Measurements from ENCODE around the gene TMX1. TPM values are rescaled to one million over a fixed set of nuclear protein-coding genes. Genes with fewer than 3 reads are reported as not detected.

The TMX1 gene
- total RNA-seq, 1 experiment from 2014 or later, result 46.2 TPM

DNA sequence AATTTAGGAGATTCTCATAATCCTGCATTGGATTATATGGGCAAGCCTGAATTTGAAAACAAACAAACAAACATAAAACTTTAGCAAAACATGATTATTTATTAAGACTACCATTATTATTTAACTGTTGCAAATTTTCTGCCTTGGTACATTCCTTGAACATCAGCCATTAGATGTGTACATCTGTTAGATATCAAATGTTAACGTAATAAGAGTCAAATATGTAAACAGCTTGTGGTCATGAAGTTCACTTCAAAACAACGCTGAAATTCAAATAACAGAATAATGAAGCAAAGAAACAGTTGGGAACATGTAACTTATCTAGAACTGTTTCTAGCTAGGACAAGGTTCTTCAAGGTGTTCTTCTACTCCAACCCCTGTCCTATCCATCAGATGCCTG is 14.3 kb upstream of the TMX1 start:
- Histone ChIP-seq H3K4me1 (ENCODE audit: control insufficient read depth in 1 of 2, insufficient read depth in 2 of 2, low read length in 2 of 2) (peaks cover 0 to 3% of the 10 kb centered on the region in 2 experiments; a peak in 1 of 4 replicates), H3K4me2 (ENCODE audit: low read length) (no peak overlapping the region), H3K27me3 (ENCODE audit: insufficient read depth, low read length) (no peaks in the 10 kb centered on the region), H3K79me2 (ENCODE audit: insufficient read depth, low read length) (no peaks in the 10 kb centered on the region), H3K27ac (ENCODE audit: low read depth, low read length) (no peak overlapping the region), H3K4me3 (replicated peaks in 1 of 2; ENCODE audit: low read depth in 1 of 2, low read length in 2 of 2) (no peak overlapping the region), H3K36me3 (ENCODE audit: control insufficient read depth in 1 of 2, insufficient read depth in 2 of 2, low read length in 2 of 2) (no peaks in the 10 kb centered on the region), H4K20me1 (ENCODE audit: insufficient read depth) (no peaks in the 10 kb centered on the region), H3K9me2 (ENCODE audit: insufficient read depth) (no peaks in the 10 kb centered on the region), H3K9ac (ENCODE audit: low read length) (no peak overlapping the region), H3K9me3 (ENCODE audit: control insufficient read depth in 1 of 2, insufficient read depth in 1 of 2, low read depth in 1 of 2, low read length in 2 of 2) (no peaks in the 10 kb centered on the region), H2AFZ (ENCODE audit: low read depth, low read length, poor library complexity, severe bottlenecking) (no peak overlapping the region)
- CTCF ChIA-PET, result no interaction called here
- RAD21 ChIA-PET (ENCODE audit: low non-redundant PET in 1 of 2, low total read pairs in 2 of 2, uncharacterized antibody in 2 of 2, unreplicated experiment in 2 of 2), result no interaction called here
- TF ChIP-seq, protein P1, sequence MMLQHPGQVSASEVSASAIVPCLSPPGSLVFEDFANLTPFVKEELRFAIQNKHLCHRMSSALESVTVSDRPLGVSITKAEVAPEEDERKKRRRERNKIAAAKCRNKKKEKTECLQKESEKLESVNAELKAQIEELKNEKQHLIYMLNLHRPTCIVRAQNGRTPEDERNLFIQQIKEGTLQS (IDR thresholded peaks at IDR 0.05), result no peak
- TF ChIP-seq ZNF274 (IDR thresholded peaks at IDR 0.05; ENCODE audit: low read depth, low read length) (no peak), CEBPB (IDR thresholded peaks at IDR 0.05; ENCODE audit: low read depth) (no peak)
- DNase-seq (ENCODE audit: low read depth, low spot score) (no peak), ATAC-seq (no peak)
- no TSS peak for BruUV-seq (replicated peaks)
- intact Hi-C loops (cut with micrococcal nuclease), result no loop called here
- POLR2A ChIA-PET, result no interaction called here

DNA sequence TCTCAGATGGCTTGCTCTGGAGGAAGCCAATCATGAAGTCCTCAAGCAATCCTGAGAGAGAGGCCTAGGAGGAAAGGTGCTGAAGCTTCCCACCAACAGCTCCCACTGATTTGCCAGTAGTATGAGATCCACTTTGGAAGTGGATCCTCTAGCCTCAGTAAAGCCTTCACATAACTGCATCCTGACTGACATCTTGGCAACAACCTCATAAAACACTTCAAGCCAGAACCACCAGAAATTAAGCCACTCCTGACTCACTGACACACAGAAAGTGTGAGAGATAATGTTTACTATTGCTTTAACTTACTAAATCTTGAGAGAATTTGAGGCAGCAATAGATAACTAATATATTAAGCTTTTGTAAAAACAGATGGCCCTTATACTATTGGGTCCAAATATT is 11.7 kb upstream of the TMX1 start:
- no peak for TF ChIP-seq EGR1 (IDR thresholded peaks at IDR 0.05; ENCODE audit: low read depth)
- TF ChIP-seq, protein P2, sequence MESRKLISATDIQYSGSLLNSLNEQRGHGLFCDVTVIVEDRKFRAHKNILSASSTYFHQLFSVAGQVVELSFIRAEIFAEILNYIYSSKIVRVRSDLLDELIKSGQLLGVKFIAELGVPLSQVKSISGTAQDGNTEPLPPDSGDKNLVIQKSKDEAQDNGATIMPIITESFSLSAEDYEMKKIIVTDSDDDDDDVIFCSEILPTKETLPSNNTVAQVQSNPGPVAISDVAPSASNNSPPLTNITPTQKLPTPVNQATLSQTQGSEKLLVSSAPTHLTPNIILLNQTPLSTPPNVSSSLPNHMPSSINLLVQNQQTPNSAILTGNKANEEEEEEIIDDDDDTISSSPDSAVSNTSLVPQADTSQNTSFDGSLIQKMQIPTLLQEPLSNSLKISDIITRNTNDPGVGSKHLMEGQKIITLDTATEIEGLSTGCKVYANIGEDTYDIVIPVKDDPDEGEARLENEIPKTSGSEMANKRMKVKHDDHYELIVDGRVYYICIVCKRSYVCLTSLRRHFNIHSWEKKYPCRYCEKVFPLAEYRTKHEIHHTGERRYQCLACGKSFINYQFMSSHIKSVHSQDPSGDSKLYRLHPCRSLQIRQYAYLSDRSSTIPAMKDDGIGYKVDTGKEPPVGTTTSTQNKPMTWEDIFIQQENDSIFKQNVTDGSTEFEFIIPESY (IDR thresholded peaks at IDR 0.05; ENCODE audit: extremely low read depth, insufficient replicate concordance, low read length), result no peak
- TF ChIP-seq YY1 (IDR thresholded peaks at IDR 0.05; ENCODE audit: extremely low read depth, insufficient replicate concordance, low read depth, low read length), result no peak
- TF ChIP-seq EZH2 (IDR thresholded peaks at IDR 0.05), result no peak
- TF ChIP-seq TCF7L2 (IDR thresholded peaks at IDR 0.05; ENCODE audit: borderline replicate concordance, extremely low read depth, insufficient read depth, insufficient read length), result no peak
- no peak for TF ChIP-seq FOSL1 (IDR thresholded peaks at IDR 0.05; ENCODE audit: low read depth)
- TF ChIP-seq EZH2phosphoT487 (IDR thresholded peaks at IDR 0.05; ENCODE audit: borderline replicate concordance), result no peak
- TF ChIP-seq SRF (IDR thresholded peaks at IDR 0.05; ENCODE audit: low read depth), result no peak
- Histone ChIP-seq H3K4me2 (ENCODE audit: low read length) (no peak overlapping the region), H3K9me2 (ENCODE audit: insufficient read depth) (no peaks in the 10 kb centered on the region), H3K79me2 (ENCODE audit: insufficient read depth, low read length) (no peaks in the 10 kb centered on the region), H3K4me3 (replicated peaks in 1 of 2; ENCODE audit: low read depth in 1 of 2, low read length in 2 of 2) (no peak overlapping the region), H3K36me3 (ENCODE audit: control insufficient read depth in 1 of 2, insufficient read depth in 2 of 2, low read length in 2 of 2) (no peaks in the 10 kb centered on the region), H3K9ac (ENCODE audit: low read length) (no peak overlapping the region), H2AFZ (ENCODE audit: low read depth, low read length, poor library complexity, severe bottlenecking) (no peak overlapping the region), H3K27ac (ENCODE audit: low read depth, low read length) (no peak overlapping the region), H3K27me3 (ENCODE audit: insufficient read depth, low read length) (no peaks in the 10 kb centered on the region), H3K4me1 (ENCODE audit: control insufficient read depth in 1 of 2, insufficient read depth in 2 of 2, low read length in 2 of 2) (peaks cover 0 to 3% of the 10 kb centered on the region in 2 experiments; a peak in 1 of 4 replicates), H3K9me3 (ENCODE audit: control insufficient read depth in 1 of 2, insufficient read depth in 1 of 2, low read depth in 1 of 2, low read length in 2 of 2) (no peaks in the 10 kb centered on the region), H4K20me1 (ENCODE audit: insufficient read depth) (no peaks in the 10 kb centered on the region)
- ChIA-PET CTCF (no interaction called here), RAD21 (ENCODE audit: low non-redundant PET in 1 of 2, low total read pairs in 2 of 2, uncharacterized antibody in 2 of 2, unreplicated experiment in 2 of 2) (no interaction called here), POLR2A (no interaction called here)
- intact Hi-C loops (cut with micrococcal nuclease), result no loop called here
- ATAC-seq (no peak), DNase-seq (ENCODE audit: low read depth, low spot score) (no peak)
- BruUV-seq (replicated peaks), result no TSS peak
